HepG2 (cell line): ENCODE measurements around the gene ABCA4. TPM values are rescaled to one million over a fixed set of nuclear protein-coding genes. Genes with fewer than 3 reads are reported as not detected.

Source experiments
- ATAC-seq: fragments of 200-7000 bp; cut with Tn5 transposase; 3 replicates; pipeline ENCODE4 v1.9.1; 2020; ENCODE audit warnings: mild to moderate bottlenecking, moderate library complexity
- BruUV-seq: library from RNA; stranded (reverse); fragments of 400-500 nt; replicated peaks from 2 replicates; lab custom pipeline; 2021; lab: Mats Ljungman, UMichigan
- CTCF ChIA-PET: fragments of 300-600 bp; formaldehyde crosslinking; extraction: SDS; loops from one replicate; lab custom pipeline; 2021; ENCODE audit warnings: low total read pairs, inconsistent platforms, low intra/inter-chr PET ratio; lab: Yijun Ruan, JAX
- POLR2A ChIA-PET: fragments of 350-600 bp; sonication (Branson Sonifier 250); formaldehyde crosslinking; loops from one replicate; lab custom pipeline; 2020; ENCODE audit warnings: antibody characterized with exemption, inconsistent platforms; lab: Yijun Ruan, JAX
- DNase-seq: peaks from one replicate; pipeline ENCODE4 v3.0.0-alpha.2; 2015; ENCODE audit warnings: low spot score
- FAIRE-seq: peaks from 3 replicates; lab custom pipeline; 2011; peaks lifted over from hg19 to GRCh38; lab: Jason Lieb, UNC
- H2AFZ ChIP-seq: one replicate; pipeline ENCODE4 v1.6.1; 2011; ENCODE audit warnings: low read length, inconsistent platforms
- H3K27ac ChIP-seq: fragments of 300-600 bp; 3 replicates; pipeline ENCODE4 v1.8.0; 2011; ENCODE audit warnings: mixed run types, mild to moderate bottlenecking, mixed read lengths, low read length, inconsistent platforms; ENCODE audit not compliant: insufficient read depth; ENCODE audit errors: extremely low read length
- H3K27me3 ChIP-seq, 2 experiments: fragments of 200-600 bp in 1 of 2; 2 replicates in 1 of 2; 3 replicates in 1 of 2; pipeline versions ENCODE4 v1.6.0 to v1.8.0; 2011; ENCODE audit warnings: low read length in 2 of 2, mild to moderate bottlenecking in 2 of 2, moderate library complexity in 2 of 2, inconsistent platforms in 1 of 2; ENCODE audit not compliant: insufficient read depth in 2 of 2, control insufficient read depth in 1 of 2
- H3K36me3 ChIP-seq, 2 experiments: fragments of 200-600 bp in 1 of 2; replicated peaks in 1 of 2; 2 replicates in 1 of 2; 3 replicates in 1 of 2; pipeline versions ENCODE4 v1.5.1 to v1.8.0; 2011; ENCODE audit warnings: low read length in 2 of 2, inconsistent platforms in 1 of 2; ENCODE audit not compliant: insufficient read depth in 2 of 2, control insufficient read depth in 1 of 2
- H3K4me1 ChIP-seq: 2 replicates; pipeline ENCODE4 v1.5.1; 2012; ENCODE audit warnings: low read length, inconsistent platforms; ENCODE audit not compliant: insufficient read depth
- H3K4me2 ChIP-seq: 2 replicates; pipeline ENCODE4 v1.6.0; 2011; ENCODE audit warnings: low read depth, low read length, inconsistent platforms
- H3K4me3 ChIP-seq, 3 experiments: fragments of 200-600 bp in 1 of 3; sonication (generic), shearing (Covaris generic) in 1 of 3; replicated peaks in 1 of 3; 2 replicates each; pipeline ENCODE4 v1.5.1; 2011 to 2016; ENCODE audit warnings: low read length in 3 of 3, inconsistent platforms in 2 of 3, low read depth in 2 of 3, mild to moderate bottlenecking in 2 of 3, control low read depth in 1 of 3, mixed read lengths in 1 of 3; ENCODE audit not compliant: insufficient read depth in 1 of 3
- H3K79me2 ChIP-seq: one replicate; pipeline ENCODE4 v1.6.1; 2011; ENCODE audit warnings: low read length, inconsistent platforms; ENCODE audit not compliant: insufficient read depth
- H3K9ac ChIP-seq: 2 replicates; pipeline ENCODE4 v1.6.0; 2011; ENCODE audit warnings: mild to moderate bottlenecking, low read depth, low read length, inconsistent platforms; ENCODE audit not compliant: insufficient read depth
- H3K9me3 ChIP-seq: 2 replicates; pipeline ENCODE4 v1.5.1; 2012; ENCODE audit warnings: mild to moderate bottlenecking, low read length
- H4K20me1 ChIP-seq: 2 replicates; pipeline ENCODE4 v1.6.0; 2011; ENCODE audit warnings: inconsistent platforms, mild to moderate bottlenecking, low read length, moderate library complexity; ENCODE audit not compliant: insufficient read depth
- GPBP1L1 ChIP-seq: sonication (generic); formaldehyde crosslinking; IDR thresholded peaks from 2 replicates; pipeline ENCODE4 v1.5.0; 2020; ENCODE audit warnings: mild to moderate bottlenecking, missing genetic modification reagents
- HNRNPK ChIP-seq: fragments of 200-400 bp; formaldehyde crosslinking; IDR thresholded peaks from 2 replicates; pipeline ENCODE4 v1.6.1; 2018; ENCODE audit warnings: low read length, low read depth, moderate library complexity, mild to moderate bottlenecking; ENCODE audit not compliant: poor library complexity, severe bottlenecking
- PBX2 ChIP-seq: IDR thresholded peaks from 2 replicates; pipeline ENCODE4 v1.6.1; 2016; ENCODE audit warnings: control low read depth
- PCBP1 ChIP-seq: fragments of 200-400 bp; formaldehyde crosslinking; IDR thresholded peaks from 2 replicates; pipeline ENCODE4 v1.6.1; 2017; ENCODE audit warnings: mild to moderate bottlenecking, low read depth, low read length, borderline replicate concordance
- SALL1 ChIP-seq: sonication (generic); formaldehyde crosslinking; IDR thresholded peaks from 2 replicates; pipeline ENCODE4 v1.8.0; 2022; ENCODE audit warnings: mild to moderate bottlenecking, missing genetic modification reagents
- SNRNP70 ChIP-seq: fragments of 200-400 bp; formaldehyde crosslinking; IDR thresholded peaks from 2 replicates; pipeline ENCODE4 v1.6.1; 2017; ENCODE audit warnings: mild to moderate bottlenecking, low read depth, low read length, moderate library complexity
- STAG1 ChIP-seq: sonication (generic); formaldehyde crosslinking; IDR thresholded peaks from 2 replicates; pipeline ENCODE4 v1.4.0; 2020; ENCODE audit warnings: missing genetic modification reagents
- TCF7 ChIP-seq: sonication (generic); IDR thresholded peaks from 2 replicates; pipeline ENCODE4 v1.6.1; 2016; ENCODE audit warnings: antibody characterized with exemption, low read depth
- ZNF317 ChIP-seq: sonication (generic); formaldehyde crosslinking; IDR thresholded peaks from 2 replicates; pipeline ENCODE4 v1.5.0; 2020; ENCODE audit warnings: mild to moderate bottlenecking, missing genetic modification reagents
- ZNF543 ChIP-seq: sonication (generic); formaldehyde crosslinking; IDR thresholded peaks from 2 replicates; pipeline ENCODE4 v1.4.0; 2020; ENCODE audit warnings: mild to moderate bottlenecking, missing genetic modification reagents
- ZNF546 ChIP-seq: sonication (generic); formaldehyde crosslinking; conservative IDR thresholded peaks from 2 replicates; pipeline ENCODE4 v1.8.1; 2023; ENCODE audit warnings: mild to moderate bottlenecking, missing genetic modification reagents
- ZNF687 ChIP-seq: sonication (generic); formaldehyde crosslinking; IDR thresholded peaks from 2 replicates; pipeline ENCODE4 v1.5.1; 2020; ENCODE audit warnings: mild to moderate bottlenecking, missing genetic modification reagents, moderate library complexity
- WGBS: methylation state at CpG from one replicate; pipeline ENCODE4 v1.1.6; 2017; ENCODE audit warnings: low lambda C conversion rate; 5-methylcytosine and 5-hydroxymethylcytosine counted together
- in situ Hi-C: cut with HindIII; loops from 2 replicates; pipeline ENCODE4 v1.10.0; 2017; ENCODE audit warnings: low pct_unique_long_range_greater_than_20kb; ENCODE audit not compliant: extremely low pct_ligation_motif_present
- intact Hi-C: fragments of 100-400 bp; cut with micrococcal nuclease; formaldehyde crosslinking; loops from one replicate; pipeline ENCODE4 v1.10.0; 2022; ENCODE audit not compliant: unreplicated experiment
- polyA plus RNA-seq, 8 experiments: library from polyadenylated mRNA; depleted of rRNA in 3 of 8; stranded (reverse) in 7 of 8; unstranded in 1 of 8; fragments of >200 nt; fragmentation: Illumina TruSeq in 4 of 8; extraction: Trizol in 4 of 8; gene quantifications; 2 replicates each; pipeline versions ENCODE4 v1.2.1 to v1.2.3, GENCODE V29; 2011 to 2016; ENCODE audit warnings: low read depth in 4 of 8, missing spikeins in 1 of 8, mixed read lengths in 1 of 8; ENCODE audit not compliant: insufficient read depth in 1 of 8
- total RNA-seq, 5 experiments: library from RNA; depleted of rRNA; stranded (reverse); fragments of >200 nt; fragmentation: Illumina TruSeq; extraction: Trizol; gene quantifications; 2 replicates each; pipeline ENCODE4 v1.2.3, GENCODE V29; 2016; ENCODE audit warnings: low read depth in 1 of 5
- TF ChIP-seq, protein P1 (sequence below): sonication (generic); formaldehyde crosslinking; IDR thresholded peaks from 2 replicates; pipeline ENCODE4 v1.5.1; 2020; ENCODE audit warnings: missing genetic modification reagents, mild to moderate bottlenecking, borderline replicate concordance
- TF ChIP-seq, protein P2 (sequence below): sonication (generic); formaldehyde crosslinking; IDR thresholded peaks from 2 replicates; pipeline ENCODE4 v1.8.0; 2022; ENCODE audit warnings: missing genetic modification reagents, mild to moderate bottlenecking, inconsistent platforms, borderline replicate concordance

ABCA4 gene
- total and polyA plus RNA-seq, 2 of the 13 experiments (the other 11 are each of a cell fraction or from before 2014, with no cell fraction given), result 0.24 to 0.67 TPM

DNA sequence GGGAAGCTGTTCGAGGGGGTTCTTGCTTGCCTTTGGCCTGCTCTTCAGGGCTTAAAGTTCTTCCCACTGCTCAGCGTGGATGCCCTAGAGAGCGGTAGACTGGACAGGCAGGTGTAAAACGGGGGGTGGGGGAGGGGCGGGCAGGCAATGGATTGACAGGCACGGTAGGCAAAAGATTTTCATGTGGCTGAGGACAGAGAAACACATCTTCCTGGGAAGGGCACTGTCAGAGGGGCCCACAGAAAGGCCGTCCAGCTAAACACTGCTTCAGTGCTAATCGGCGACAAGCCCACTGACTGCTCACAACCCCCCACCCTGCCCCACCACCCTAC is 412 bp downstream of the ABCA4 start:
- BruUV-seq, result no TSS peak
- Histone ChIP-seq H3K4me2 (peak overlapping the region; percentile 65), H3K4me1 (peaks cover 89% of the 10 kb centered on the region), H3K9me3 (no peaks in the 10 kb centered on the region), H3K4me3 (peak overlapping the region; percentile 12 to 48 (median 15); a peak in 4 of 6 replicates), H4K20me1 (no peaks in the 10 kb centered on the region), H3K79me2 (no peaks in the 10 kb centered on the region), H3K27ac (peak overlapping the region; percentile 36), H3K9ac (no peak overlapping the region), H3K27me3 (no peaks in the 10 kb centered on the region), H2AFZ (peak overlapping the region; percentile 48), H3K36me3 (no peaks in the 10 kb centered on the region)
- FAIRE-seq, result no peak
- POLR2A ChIA-PET, result no interaction called here
- CTCF ChIA-PET, result no interaction called here
- DNase-seq, result no peak
- intact Hi-C loops, result no loop called here
- in situ Hi-C loops, result no loop called here
- WGBS, result 24% methylated on average over 7 of the region's 9 CpGs
- ATAC-seq, result no peak
- peak; percentile 46 for TF ChIP-seq HNRNPK
- no peak for TF ChIP-seq TCF7
- TF ChIP-seq SALL1 (CRISPR knock-in tag), result 0 out of 2 replicates have a peak, but pooled peaks have one; percentile 28
- TF ChIP-seq GPBP1L1 (CRISPR knock-in tag), result no peak
- TF ChIP-seq PCBP1, result 0 out of 2 replicates have a peak, but pooled peaks have one; percentile 28
- TF ChIP-seq ZNF543 (CRISPR knock-in tag), result no peak
- TF ChIP-seq PBX2, result 0 out of 2 replicates have a peak, but pooled peaks have one; percentile 45
- no peak for TF ChIP-seq STAG1
- TF ChIP-seq ZNF317 (CRISPR knock-in tag), result no peak
- TF ChIP-seq, protein P1, sequence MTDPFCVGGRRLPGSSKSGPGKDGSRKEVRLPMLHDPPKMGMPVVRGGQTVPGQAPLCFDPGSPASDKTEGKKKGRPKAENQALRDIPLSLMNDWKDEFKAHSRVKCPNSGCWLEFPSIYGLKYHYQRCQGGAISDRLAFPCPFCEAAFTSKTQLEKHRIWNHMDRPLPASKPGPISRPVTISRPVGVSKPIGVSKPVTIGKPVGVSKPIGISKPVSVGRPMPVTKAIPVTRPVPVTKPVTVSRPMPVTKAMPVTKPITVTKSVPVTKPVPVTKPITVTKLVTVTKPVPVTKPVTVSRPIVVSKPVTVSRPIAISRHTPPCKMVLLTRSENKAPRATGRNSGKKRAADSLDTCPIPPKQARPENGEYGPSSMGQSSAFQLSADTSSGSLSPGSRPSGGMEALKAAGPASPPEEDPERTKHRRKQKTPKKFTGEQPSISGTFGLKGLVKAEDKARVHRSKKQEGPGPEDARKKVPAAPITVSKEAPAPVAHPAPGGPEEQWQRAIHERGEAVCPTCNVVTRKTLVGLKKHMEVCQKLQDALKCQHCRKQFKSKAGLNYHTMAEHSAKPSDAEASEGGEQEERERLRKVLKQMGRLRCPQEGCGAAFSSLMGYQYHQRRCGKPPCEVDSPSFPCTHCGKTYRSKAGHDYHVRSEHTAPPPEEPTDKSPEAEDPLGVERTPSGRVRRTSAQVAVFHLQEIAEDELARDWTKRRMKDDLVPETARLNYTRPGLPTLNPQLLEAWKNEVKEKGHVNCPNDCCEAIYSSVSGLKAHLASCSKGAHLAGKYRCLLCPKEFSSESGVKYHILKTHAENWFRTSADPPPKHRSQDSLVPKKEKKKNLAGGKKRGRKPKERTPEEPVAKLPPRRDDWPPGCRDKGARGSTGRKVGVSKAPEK (CRISPR knock-in tag), result no peak
- no peak for TF ChIP-seq ZNF546 (CRISPR knock-in tag)
- TF ChIP-seq, protein P2, sequence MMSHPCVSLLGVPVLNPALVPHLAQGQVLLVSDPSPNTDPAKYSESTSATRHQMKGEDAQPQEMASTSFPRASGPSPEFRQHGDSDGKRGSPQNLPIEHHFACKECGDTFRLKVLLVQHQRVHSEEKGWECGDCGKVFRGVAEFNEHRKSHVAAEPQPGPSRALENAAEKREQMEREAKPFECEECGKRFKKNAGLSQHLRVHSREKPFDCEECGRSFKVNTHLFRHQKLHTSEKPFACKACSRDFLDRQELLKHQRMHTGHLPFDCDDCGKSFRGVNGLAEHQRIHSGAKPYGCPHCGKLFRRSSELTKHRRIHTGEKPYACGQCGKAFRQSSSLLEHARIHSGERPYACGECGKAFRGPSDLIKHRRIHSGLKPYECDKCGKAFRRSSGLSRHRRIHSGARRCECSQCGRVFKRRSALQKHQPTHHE (CRISPR knock-in tag), result no peak
- no peak for TF ChIP-seq SNRNP70
- TF ChIP-seq ZNF687 (CRISPR knock-in tag), result peak; percentile 27; the same call in 1 of the 2 replicates
